ENCODE data around the gene LMX1B.

LMX1B gene

DNA sequence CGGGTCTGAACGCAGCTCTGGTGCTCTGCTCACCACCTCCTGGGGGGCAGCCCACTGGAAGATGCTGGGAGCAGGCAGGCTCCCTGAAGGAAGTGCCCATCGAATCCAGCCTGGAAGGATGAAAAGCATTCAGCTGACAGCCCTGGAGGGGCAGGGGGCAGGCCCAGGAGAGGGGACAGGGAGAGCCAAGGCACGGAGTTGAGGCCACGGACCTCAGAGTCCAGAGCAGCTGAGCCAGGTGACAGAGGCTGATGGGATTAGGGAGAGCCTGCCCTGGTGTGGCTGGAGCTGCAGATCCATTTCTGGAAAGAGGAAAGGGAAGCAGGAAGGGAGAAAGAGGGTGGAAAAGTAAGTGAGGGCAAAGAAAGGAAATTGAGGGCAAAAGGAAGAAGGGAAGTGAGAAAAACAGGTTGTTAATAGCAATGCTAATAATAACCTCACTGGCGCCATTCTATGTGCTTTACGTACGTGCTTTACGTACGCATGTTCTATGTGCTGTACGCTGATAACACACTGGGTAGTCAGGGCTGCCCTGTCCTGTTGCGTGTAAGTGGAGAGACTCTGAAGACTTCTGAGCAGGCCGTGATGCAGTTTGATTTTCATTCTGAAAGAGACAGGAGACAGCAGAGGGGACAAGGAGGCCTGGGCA lies 52.6 kb downstream of the LMX1B start:
- TF ChIP-seq, protein P1, sequence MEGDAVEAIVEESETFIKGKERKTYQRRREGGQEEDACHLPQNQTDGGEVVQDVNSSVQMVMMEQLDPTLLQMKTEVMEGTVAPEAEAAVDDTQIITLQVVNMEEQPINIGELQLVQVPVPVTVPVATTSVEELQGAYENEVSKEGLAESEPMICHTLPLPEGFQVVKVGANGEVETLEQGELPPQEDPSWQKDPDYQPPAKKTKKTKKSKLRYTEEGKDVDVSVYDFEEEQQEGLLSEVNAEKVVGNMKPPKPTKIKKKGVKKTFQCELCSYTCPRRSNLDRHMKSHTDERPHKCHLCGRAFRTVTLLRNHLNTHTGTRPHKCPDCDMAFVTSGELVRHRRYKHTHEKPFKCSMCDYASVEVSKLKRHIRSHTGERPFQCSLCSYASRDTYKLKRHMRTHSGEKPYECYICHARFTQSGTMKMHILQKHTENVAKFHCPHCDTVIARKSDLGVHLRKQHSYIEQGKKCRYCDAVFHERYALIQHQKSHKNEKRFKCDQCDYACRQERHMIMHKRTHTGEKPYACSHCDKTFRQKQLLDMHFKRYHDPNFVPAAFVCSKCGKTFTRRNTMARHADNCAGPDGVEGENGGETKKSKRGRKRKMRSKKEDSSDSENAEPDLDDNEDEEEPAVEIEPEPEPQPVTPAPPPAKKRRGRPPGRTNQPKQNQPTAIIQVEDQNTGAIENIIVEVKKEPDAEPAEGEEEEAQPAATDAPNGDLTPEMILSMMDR (IDR thresholded peaks at IDR 0.05; ENCODE audit: insufficient read depth, low read length), result no peak
- TF ChIP-seq, protein P2, sequence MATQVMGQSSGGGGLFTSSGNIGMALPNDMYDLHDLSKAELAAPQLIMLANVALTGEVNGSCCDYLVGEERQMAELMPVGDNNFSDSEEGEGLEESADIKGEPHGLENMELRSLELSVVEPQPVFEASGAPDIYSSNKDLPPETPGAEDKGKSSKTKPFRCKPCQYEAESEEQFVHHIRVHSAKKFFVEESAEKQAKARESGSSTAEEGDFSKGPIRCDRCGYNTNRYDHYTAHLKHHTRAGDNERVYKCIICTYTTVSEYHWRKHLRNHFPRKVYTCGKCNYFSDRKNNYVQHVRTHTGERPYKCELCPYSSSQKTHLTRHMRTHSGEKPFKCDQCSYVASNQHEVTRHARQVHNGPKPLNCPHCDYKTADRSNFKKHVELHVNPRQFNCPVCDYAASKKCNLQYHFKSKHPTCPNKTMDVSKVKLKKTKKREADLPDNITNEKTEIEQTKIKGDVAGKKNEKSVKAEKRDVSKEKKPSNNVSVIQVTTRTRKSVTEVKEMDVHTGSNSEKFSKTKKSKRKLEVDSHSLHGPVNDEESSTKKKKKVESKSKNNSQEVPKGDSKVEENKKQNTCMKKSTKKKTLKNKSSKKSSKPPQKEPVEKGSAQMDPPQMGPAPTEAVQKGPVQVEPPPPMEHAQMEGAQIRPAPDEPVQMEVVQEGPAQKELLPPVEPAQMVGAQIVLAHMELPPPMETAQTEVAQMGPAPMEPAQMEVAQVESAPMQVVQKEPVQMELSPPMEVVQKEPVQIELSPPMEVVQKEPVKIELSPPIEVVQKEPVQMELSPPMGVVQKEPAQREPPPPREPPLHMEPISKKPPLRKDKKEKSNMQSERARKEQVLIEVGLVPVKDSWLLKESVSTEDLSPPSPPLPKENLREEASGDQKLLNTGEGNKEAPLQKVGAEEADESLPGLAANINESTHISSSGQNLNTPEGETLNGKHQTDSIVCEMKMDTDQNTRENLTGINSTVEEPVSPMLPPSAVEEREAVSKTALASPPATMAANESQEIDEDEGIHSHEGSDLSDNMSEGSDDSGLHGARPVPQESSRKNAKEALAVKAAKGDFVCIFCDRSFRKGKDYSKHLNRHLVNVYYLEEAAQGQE (IDR thresholded peaks at IDR 0.05; ENCODE audit: insufficient replicate concordance, low read depth), result no peak
- TF ChIP-seq POLR2AphosphoS5 (IDR thresholded peaks at IDR 0.05; ENCODE audit: low read depth), result no peak
- TF ChIP-seq SPI1 (IDR thresholded peaks at IDR 0.05; ENCODE audit: borderline replicate concordance, low read depth), result no peak
- no peak for TF ChIP-seq GABPA (IDR thresholded peaks at IDR 0.05; ENCODE audit: low read depth)
- peaks cover 27% of the 10 kb centered on the region for H3K27me3 ChIP-seq (ENCODE audit: insufficient read depth, poor library complexity, severe bottlenecking)
- H3K4me3 ChIP-seq (replicated peaks; ENCODE audit: insufficient read depth, low read length), result no peak overlapping the region
- no peak for DNase-seq (ENCODE audit: low read depth in 1 of 2, low spot score in 1 of 2)
- no peak overlapping the region for H3K27ac ChIP-seq (replicated peaks)

DNA sequence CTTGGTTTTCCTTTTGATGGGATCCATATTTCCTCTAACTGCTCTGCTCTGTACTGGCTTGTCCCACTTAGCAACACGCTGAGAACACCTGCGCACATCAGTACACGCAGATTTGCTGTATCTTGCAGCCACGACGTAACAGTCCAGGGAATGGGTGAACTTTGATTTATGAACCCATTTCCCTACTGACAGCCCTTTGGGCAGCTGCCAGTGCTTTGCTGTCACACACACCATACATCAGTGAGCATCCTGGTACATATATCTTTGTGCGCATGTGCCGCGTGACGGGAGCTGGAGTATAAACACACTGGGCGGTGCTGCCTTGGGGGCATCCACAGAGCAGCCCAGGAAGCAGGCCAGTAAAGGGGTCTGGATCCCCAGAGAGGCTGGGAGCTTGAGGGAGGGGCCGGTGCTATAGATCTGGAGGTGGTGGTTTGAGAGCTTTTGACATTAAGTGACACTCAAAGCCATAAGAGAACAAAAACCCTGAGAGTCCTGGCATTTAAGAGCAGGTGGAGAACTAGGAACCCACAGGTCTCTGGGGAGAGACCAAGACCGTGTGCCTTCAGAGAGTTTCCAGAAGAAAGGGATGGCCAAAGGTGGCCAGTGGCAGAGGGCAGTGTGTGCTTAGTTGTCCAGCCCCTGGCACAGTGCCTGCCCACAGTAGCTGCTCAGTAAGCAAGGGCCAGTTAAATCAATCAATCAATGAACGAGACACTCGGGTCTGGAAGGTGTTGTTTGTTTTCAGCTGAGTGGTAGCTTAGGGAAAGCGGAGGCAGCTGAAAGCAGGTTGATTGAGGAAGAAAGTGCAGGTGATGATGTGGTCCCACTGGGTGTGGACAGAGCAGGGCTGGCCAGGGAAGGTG lies 53.7 kb downstream of the LMX1B start:
- Histone ChIP-seq H3K27me3 (ENCODE audit: insufficient read depth, poor library complexity, severe bottlenecking) (peaks cover 36% of the 10 kb centered on the region), H3K27ac (replicated peaks) (no peak overlapping the region), H3K4me3 (replicated peaks; ENCODE audit: insufficient read depth, low read length) (no peak overlapping the region)
- no peak for DNase-seq (ENCODE audit: low read depth in 1 of 2, low spot score in 1 of 2)
- no peak for TF ChIP-seq POLR2AphosphoS5 (IDR thresholded peaks at IDR 0.05; ENCODE audit: low read depth)

DNA sequence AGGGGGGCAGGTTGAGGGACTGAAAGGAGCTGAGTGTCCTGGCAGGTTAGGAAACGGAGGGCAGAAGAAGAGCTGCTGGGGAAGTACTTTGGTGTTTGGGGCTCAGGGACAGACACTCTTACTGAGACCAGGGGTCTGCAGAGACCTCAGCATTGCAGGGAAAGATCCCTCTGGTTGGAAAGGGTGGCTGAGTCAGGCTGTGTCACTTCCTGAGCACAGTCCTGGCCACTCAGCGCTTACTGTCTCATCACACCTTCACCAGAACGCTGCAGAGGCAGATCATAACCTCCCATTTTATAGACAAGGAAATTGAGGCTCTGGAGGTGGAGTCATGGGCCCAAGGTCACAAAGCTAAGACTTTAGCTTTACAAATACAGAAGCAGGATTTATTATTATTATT lies 54.3 kb downstream of the LMX1B start:
- TF ChIP-seq GABPA (IDR thresholded peaks at IDR 0.05; ENCODE audit: low read depth) (no peak), POLR2AphosphoS5 (IDR thresholded peaks at IDR 0.05; ENCODE audit: low read depth) (no peak), SPI1 (IDR thresholded peaks at IDR 0.05; ENCODE audit: borderline replicate concordance, low read depth) (no peak)
- TF ChIP-seq, protein P1 (IDR thresholded peaks at IDR 0.05; ENCODE audit: insufficient read depth, low read length), result no peak
- TF ChIP-seq, protein P2 (IDR thresholded peaks at IDR 0.05; ENCODE audit: insufficient replicate concordance, low read depth), result no peak
- no peak for DNase-seq (ENCODE audit: low read depth in 1 of 2, low spot score in 1 of 2)
- H3K27me3 ChIP-seq (ENCODE audit: insufficient read depth, poor library complexity, severe bottlenecking), result peaks cover 41% of the 10 kb centered on the region
- no peak overlapping the region for H3K4me3 ChIP-seq (replicated peaks; ENCODE audit: insufficient read depth, low read length)
- H3K27ac ChIP-seq (replicated peaks), result no peak overlapping the region

DNA sequence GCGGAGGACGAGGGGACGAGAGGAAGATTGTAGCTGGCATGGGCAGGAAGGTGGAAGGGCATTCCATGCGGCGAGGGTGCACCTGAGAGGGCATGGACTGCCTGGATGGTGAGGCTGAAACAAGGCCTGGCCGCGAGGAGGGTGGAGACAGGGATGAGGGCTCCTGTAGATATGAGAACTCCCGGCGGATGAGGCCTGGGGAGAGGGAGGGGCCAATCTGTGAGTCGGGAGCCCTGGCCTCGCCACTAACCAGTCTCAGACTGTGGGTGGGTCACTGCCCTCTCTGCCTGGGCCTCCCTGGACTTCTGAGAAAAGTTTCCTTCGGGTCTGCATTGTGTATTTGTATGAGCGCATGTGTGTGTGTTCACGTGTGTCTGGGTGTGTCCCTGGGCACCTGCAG lies 55.4 kb downstream of the LMX1B start:
- no peak overlapping the region for H3K4me3 ChIP-seq (replicated peaks; ENCODE audit: insufficient read depth, low read length)
- TF ChIP-seq SPI1 (IDR thresholded peaks at IDR 0.05; ENCODE audit: borderline replicate concordance, low read depth) (no peak), POLR2AphosphoS5 (IDR thresholded peaks at IDR 0.05; ENCODE audit: low read depth) (no peak), GABPA (IDR thresholded peaks at IDR 0.05; ENCODE audit: low read depth) (no peak)
- TF ChIP-seq, protein P1 (IDR thresholded peaks at IDR 0.05; ENCODE audit: insufficient read depth, low read length), result no peak
- TF ChIP-seq, protein P2 (IDR thresholded peaks at IDR 0.05; ENCODE audit: insufficient replicate concordance, low read depth), result no peak
- no peak overlapping the region for H3K27ac ChIP-seq (replicated peaks)
- H3K27me3 ChIP-seq (ENCODE audit: insufficient read depth, poor library complexity, severe bottlenecking), result peaks cover 45% of the 10 kb centered on the region
- no peak for DNase-seq (ENCODE audit: low read depth in 1 of 2, low spot score in 1 of 2)
